Omental fat pad (tissue), 4 donors: Measurements from ENCODE around the gene GAN. TPM values are rescaled to one million over a fixed set of nuclear protein-coding genes. Genes with fewer than 3 reads are reported as not detected.

ENCODE experiments used
- ATAC-seq: fragments of 150-250 bp; one replicate; pipeline ENCODE4 v1.9.1; 2016; ENCODE audit warnings: mild to moderate bottlenecking, moderate library complexity; ENCODE audit not compliant: low FRiP score
- DNase-seq: peaks from one replicate; pipeline ENCODE4 v3.0.0-alpha.2; 2019; ENCODE audit warnings: low spot score
- total RNA-seq, 4 donors: library from RNA; depleted of rRNA; stranded (reverse); fragments of >200 nt; gene quantifications; one replicate each; pipeline ENCODE4 v1.1.0, GENCODE V29; 2016
- TF ChIP-seq, protein P1 (sequence below), 3 donors: fragments of 450-650 bp; IDR thresholded peaks; one replicate each; pipeline ENCODE4 v1.5.1; 2016 to 2017; ENCODE audit warnings: antibody characterized with exemption in 3 of 3, mild to moderate bottlenecking in 3 of 3, moderate library complexity in 2 of 3

The GAN gene
- total RNA-seq, 4 donors from 2014 or later: 9.6 to 13.9 (median 10.9) TPM

DNA sequence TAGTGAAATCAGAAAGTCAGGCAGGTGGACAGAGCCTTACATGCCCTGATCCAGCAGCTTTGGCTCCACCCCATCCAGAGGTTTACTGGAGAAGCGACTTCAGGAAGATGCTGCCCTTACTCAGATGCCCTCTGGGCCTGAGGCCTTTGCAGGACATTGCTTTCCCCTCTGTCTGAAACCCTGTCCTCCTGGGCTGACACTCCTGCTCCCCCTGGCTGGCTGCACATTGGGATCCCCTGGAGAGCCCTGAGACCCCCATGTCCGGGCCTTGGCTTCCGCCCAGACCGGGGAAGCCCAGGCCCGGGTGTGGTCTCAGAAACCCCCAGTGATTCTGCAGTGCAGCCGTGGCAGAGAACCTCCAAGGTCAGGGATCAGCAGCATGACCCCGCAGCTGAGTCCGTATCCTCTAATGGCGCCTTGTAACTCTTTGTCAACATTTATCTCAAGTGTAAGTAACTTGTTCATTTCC, 39.7 kb upstream of the GAN start:
- DNase-seq (no peak), ATAC-seq (no peak)
- TF ChIP-seq, protein P1, sequence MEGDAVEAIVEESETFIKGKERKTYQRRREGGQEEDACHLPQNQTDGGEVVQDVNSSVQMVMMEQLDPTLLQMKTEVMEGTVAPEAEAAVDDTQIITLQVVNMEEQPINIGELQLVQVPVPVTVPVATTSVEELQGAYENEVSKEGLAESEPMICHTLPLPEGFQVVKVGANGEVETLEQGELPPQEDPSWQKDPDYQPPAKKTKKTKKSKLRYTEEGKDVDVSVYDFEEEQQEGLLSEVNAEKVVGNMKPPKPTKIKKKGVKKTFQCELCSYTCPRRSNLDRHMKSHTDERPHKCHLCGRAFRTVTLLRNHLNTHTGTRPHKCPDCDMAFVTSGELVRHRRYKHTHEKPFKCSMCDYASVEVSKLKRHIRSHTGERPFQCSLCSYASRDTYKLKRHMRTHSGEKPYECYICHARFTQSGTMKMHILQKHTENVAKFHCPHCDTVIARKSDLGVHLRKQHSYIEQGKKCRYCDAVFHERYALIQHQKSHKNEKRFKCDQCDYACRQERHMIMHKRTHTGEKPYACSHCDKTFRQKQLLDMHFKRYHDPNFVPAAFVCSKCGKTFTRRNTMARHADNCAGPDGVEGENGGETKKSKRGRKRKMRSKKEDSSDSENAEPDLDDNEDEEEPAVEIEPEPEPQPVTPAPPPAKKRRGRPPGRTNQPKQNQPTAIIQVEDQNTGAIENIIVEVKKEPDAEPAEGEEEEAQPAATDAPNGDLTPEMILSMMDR (IDR thresholded peaks at IDR 0.05): no peak

GRCh38 chr16:81275795-81276194, 39.0 kb upstream of the GAN start:
- ATAC-seq (no peak), DNase-seq (no peak)
- TF ChIP-seq, protein P1 (IDR thresholded peaks at IDR 0.05): no peak

GRCh38 chr16:81276323-81276722, 38.4 kb upstream of the GAN start:
- ATAC-seq (no peak), DNase-seq (no peak)

GRCh38 chr16:81277541-81278080, 37.2 kb upstream of the GAN start:
- ATAC-seq (no peak), DNase-seq (no peak)
- TF ChIP-seq, protein P1 (IDR thresholded peaks at IDR 0.05): no peak

More at GRCh38 chr16:81276323-81276722, 38.4 kb upstream of the GAN start:
- TF ChIP-seq, protein P1 (IDR thresholded peaks at IDR 0.05): no peak

DNA sequence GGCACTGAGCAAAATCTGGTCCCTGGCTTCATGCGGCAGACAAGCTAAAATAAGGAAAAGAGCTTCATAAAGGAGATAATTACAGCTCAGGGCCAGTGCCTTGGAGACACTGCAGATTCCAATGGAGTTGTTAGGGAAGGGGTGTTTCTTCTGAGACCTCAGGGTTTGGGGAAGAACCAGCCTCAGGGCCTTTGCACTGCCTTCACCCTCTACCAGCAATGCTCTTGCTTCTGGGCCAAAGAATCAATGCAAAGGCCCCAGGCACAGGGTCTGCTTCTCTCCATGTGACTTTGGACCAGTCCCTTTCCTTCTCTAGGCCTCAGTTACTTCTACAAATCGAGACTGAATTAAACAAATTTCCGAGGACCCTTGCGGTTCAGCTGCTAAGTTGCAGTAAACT, 36.2 kb upstream of the GAN start:
- TF ChIP-seq, protein P1 (IDR thresholded peaks at IDR 0.05): no peak
- ATAC-seq (no peak), DNase-seq (no peak)

GRCh38 chr16:81279392-81279791, 35.4 kb upstream of the GAN start:
- ATAC-seq: no peak

GRCh38 chr16:81280393-81280792, 34.4 kb upstream of the GAN start:
- DNase-seq (no peak), ATAC-seq (no peak)
- TF ChIP-seq, protein P1 (IDR thresholded peaks at IDR 0.05): no peak

More at GRCh38 chr16:81279392-81279791, 35.4 kb upstream of the GAN start:
- TF ChIP-seq, protein P1 (IDR thresholded peaks at IDR 0.05): no peak
- no peak for DNase-seq
